ENCODE data around the gene DDX21.

- TF ChIP-seq CTCF (IDR thresholded peaks at IDR 0.05) (no peak), POLR2A (IDR thresholded peaks at IDR 0.05) (no peak)
Measured at GRCh38 chr10:68992636-68993440, 36.9 kb downstream of the DDX21 start.
